Measurements from ENCODE around the gene PRM2.

PRM2 gene, protein sequence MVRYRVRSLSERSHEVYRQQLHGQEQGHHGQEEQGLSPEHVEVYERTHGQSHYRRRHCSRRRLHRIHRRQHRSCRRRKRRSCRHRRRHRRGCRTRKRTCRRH

DNA sequence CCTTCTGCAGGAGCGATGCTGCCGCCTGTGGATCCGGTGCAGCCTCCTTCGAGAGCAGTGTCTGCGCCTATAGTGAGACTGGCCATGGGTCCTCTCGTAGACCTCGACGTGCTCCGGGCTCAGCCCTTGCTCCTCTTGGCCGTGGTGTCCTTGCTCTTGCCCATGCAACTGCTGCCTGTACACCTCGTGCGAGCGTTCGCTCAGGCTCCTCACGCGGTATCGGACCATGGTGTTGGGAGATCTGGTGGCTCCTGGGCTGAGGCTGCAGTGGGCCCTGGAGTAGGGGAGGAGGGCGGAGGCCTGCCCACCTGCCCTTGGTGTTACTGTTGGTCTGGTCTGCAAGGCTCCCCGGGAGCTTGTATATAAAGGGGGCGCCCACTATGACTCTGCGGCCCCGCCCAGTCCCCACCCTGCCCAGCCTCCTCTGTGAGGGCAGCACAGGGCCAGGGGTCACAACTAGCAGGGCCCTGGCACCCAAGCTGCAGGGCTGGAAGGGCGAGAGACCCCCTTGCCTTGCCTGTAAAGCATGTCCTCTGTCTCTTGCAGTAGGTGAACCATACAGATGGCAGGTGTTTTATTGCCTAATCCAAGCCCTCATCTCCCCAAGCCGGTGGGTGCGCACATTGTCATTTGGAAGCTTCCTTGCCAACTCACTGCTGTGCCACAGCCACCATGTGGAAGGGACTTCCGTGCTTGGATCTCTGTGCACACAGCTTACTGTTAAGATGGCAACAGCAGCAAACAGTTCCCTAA is at the start of gene PRM2:
TSS of gene PRM2 (minus strand) at position 338 of the 753 bp plus-strand sequence. CDS start at position 228, 110 bp downstream.
- no peak for FAIRE-seq
- TF ChIP-seq POLR2A (IDR thresholded peaks at IDR 0.05; ENCODE audit: low read depth, low read length): no peak
- no peak for DNase-seq (ENCODE audit: insufficient read length, low spot score)

DNA sequence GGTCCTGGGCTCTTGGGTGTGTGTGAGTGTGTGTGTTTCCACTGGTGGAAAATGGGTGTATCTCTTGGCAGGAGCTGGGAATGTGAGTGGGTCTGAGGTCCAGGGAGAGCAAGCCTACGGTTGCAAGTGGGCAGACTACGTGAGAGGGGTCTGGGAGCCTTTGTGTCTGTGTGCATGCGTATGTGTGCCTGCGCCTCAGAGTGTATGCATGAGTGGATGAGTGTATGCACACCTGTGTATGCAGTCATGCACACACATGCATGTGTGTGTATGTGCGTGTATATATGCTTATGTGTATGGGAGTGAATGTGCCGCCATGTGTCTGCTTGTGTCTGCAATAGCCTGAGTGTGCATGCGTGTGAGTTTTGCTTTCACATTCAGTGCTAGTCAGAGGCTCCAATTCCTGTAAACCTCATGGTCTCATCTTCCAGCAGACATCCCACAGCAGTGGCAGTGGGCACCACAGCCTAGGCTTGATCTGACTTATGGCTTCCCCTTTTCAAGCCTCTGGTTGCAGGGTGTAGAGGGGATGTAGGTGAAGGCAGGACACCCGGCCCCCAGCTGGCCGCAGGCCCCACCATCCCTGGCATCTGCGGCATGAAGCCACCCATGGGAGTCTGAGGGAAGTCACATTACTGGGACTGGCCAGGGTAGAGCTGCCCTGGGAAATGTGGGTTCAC is 49.3 kb upstream of the PRM2 start:
- FAIRE-seq (no peak), DNase-seq (ENCODE audit: insufficient read length, low spot score) (no peak)
- no peak for TF ChIP-seq POLR2A (IDR thresholded peaks at IDR 0.05; ENCODE audit: low read depth, low read length)

DNA sequence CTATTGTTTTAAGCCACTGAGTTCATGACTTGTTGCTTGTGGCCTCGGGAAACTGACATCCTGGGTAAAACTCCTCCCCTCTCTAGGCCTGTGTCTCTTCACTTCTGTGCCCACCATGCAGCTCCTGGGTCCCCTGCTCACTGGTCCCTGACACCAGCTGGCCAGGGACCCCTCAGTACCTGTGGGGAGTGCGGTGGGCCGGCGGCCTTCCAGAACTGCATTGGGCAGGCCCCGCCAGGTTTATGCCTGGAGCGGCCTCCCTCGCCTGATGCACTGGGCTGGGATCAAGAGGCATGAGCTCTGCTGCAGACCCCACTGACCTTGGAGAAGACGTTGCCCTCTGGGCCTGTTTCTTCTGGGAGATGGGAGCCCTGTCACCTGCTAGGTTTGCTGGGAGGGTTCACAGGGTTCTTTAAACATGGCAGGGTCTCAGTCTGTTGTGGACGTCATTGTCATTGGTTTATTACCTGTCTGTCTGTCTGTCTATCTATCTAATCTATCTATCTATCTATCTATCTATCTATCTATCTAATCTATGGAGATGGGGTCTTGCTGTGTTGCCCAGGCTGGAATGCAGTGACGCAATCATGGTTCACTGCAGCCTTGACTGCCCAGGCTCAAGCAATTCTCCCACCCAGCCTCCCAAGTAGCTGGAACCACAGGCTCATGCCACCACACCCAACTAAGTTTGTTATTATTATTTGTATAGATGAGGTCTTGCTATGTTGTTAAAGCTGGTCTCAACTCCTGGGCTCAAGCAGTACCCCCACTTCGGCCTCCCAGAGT is 47.5 kb upstream of the PRM2 start:
- FAIRE-seq: no peak
- no peak for TF ChIP-seq POLR2A (IDR thresholded peaks at IDR 0.05; ENCODE audit: low read depth, low read length)
- DNase-seq (ENCODE audit: insufficient read length, low spot score): no peak

DNA sequence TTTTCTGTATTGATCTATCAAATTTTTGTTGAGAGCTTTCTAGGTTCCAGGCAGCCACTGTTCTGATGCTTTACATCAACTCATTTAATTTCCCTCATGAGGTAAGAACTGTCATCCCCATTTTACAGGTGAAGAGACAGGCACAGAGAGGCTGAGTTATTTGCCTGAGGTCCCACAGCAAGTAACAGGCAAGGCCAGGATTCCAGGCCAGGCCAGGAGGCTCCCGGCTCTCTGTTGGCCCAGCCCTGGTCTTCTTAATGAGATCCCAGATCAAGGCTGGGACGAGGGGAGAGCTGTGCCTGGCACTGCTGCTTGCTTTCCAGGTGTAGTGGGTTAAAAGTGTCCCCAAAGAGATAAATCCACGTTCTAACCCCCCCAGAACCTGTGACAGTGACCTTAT is 46.5 kb upstream of the PRM2 start:
- DNase-seq (ENCODE audit: insufficient read length, low spot score) (no peak), FAIRE-seq (no peak)

DNA sequence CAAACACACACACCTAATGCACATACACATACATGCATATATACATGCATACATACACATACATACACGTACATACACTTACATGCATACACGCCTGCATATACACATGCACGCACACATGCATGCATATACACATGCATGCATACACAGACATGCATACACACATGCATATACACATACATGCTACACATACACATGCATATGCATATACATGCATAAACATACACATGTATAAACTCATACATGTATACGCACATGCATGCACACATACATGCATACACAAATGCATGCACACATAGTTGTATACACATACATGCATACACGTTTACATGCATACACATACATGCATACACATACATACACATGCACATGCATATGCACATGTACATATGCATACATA is 45.4 kb upstream of the PRM2 start:
- no peak for TF ChIP-seq POLR2A (IDR thresholded peaks at IDR 0.05; ENCODE audit: low read depth, low read length)
- FAIRE-seq: no peak
- no peak for DNase-seq (ENCODE audit: insufficient read length, low spot score)

More for the DNA sequence above, 46.5 kb upstream of the PRM2 start:
- no peak for TF ChIP-seq POLR2A (IDR thresholded peaks at IDR 0.05; ENCODE audit: low read depth, low read length)

DNA sequence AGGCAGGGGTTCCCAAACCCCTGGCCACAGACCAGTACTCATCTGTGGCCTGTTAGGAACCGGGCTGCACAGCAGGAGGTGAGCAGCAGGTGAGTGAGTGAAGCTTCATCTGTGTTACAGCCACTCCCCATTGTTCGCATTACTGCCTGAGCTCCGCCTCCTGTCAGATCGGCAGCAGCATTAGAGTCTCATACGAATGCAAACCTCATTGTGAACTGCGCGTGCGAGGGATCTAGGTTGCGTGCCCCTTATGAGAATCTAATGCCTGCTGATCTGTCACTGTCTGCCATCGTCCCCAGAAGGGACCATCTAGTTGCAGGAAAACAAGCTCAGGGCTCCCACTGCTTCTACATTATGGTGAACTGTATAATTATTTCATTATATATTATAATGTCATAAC is 43.9 kb upstream of the PRM2 start:
- FAIRE-seq (no peak), DNase-seq (ENCODE audit: insufficient read length, low spot score) (no peak)
- no peak for TF ChIP-seq POLR2A (IDR thresholded peaks at IDR 0.05; ENCODE audit: low read depth, low read length)

DNA sequence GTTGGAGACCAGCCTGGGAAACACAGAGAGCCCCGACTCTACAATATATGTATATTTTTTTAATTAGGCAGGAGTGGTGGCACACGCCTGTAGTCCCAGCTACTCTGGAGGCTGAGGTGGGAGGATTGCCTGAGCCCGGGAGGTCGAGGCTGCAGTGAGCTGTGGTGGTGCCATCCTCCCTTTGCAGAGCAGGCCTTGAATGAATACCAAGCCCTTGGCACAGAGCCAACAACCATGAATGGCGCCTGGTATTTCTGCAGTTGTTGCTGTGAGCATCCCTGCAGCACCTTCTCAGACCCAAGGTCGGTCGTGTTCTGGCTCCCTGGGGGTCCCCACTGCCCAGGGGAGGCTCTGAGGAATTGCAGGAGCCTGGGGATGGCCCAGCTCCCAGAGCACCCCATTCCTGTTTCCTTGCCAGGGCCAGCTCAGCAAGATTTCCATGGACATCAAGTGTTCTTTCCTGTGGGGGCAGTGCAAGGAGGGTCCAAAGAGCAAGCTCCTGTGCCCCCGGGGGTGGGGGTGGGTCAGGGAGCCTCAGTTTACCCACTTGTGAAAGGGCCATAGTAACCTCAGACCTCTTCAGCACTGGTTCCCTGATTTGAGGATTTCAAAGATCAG is 43.4 kb upstream of the PRM2 start:
- no peak for FAIRE-seq
- TF ChIP-seq POLR2A (IDR thresholded peaks at IDR 0.05; ENCODE audit: low read depth, low read length): no peak
- DNase-seq (ENCODE audit: insufficient read length, low spot score): no peak

DNA sequence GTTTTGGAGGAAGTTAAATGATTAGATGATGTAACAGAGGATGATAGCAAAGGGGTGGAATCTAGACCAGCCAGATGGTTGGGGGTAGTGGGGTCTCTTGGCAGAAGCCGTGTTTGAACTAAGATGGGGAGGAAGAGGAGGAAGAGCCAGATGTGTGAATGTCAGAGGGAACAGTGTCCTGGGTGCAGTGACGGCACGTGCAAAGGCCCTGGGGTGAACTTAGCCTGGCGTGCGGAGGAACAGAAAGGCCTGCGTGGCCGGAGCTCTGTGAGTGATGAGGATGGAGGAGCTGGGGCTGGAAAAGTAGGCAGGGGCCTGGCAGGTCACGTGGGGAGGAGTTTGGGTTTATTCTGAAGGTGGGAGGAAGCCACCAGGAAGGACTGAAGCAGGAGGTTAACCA is 42.5 kb upstream of the PRM2 start:
- TF ChIP-seq POLR2A (IDR thresholded peaks at IDR 0.05; ENCODE audit: low read depth, low read length): no peak
- no peak for FAIRE-seq

DNA sequence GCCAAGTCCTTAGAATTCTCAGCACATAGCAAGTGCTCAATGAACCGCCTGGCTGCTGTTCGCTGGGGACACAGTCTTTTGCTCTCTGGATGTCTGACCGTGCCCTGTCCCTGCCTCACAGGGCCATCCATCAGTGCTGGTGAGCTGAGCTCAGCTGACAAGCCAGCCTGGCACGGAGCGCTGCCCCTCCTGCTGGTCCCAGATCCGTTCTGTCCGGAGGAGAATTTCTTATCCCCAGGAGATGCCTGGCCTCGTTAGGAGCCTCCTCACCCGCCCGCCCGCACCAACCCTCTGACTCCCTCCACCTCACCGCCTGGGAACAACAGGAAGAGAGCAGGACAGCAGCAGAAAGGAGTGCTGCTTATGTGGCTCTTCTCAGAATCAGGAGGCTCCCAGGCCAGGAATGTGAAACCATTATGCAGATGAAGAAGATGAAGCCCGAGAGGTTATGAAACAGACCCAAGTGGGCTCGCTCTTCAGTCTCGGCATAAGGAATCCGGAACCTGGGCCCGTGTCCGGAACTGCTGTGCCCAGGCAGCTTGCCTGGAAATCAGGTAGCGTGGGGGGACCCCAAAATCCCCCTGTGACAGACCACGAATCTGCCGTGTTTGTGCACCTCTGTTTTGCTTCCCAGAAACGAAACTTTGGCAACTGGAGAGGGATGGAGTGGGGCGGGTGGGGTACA is 40.2 kb upstream of the PRM2 start:
- DNase-seq (ENCODE audit: insufficient read length, low spot score) (no peak), FAIRE-seq (no peak)
- TF ChIP-seq POLR2A (IDR thresholded peaks at IDR 0.05; ENCODE audit: low read depth, low read length): no peak

More for the DNA sequence above, 42.5 kb upstream of the PRM2 start:
- no peak for DNase-seq (ENCODE audit: insufficient read length, low spot score)

DNA sequence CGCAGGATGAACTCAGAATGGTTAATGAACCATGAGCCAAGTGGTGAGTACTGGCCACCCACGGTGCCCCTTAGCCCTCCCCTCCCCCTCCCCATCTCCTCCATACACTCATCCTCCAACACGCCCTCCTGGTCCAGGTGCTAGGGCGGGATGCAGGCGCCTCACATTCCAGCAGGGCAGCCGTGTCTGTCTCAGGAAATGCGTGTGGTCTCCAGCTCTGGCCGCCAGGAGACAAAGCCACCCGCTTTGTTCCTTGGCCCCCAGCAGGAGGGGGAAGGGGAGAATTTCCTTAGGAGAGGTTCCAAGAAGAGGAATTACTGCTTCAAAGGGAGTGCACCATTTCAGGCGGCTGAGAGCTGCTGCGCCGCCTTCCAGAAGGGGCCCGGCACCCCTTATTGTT is 39.2 kb upstream of the PRM2 start:
- DNase-seq (ENCODE audit: insufficient read length, low spot score) (peak; percentile 47), FAIRE-seq (no peak)
- TF ChIP-seq POLR2A (IDR thresholded peaks at IDR 0.05; ENCODE audit: low read depth, low read length): no peak

DNA sequence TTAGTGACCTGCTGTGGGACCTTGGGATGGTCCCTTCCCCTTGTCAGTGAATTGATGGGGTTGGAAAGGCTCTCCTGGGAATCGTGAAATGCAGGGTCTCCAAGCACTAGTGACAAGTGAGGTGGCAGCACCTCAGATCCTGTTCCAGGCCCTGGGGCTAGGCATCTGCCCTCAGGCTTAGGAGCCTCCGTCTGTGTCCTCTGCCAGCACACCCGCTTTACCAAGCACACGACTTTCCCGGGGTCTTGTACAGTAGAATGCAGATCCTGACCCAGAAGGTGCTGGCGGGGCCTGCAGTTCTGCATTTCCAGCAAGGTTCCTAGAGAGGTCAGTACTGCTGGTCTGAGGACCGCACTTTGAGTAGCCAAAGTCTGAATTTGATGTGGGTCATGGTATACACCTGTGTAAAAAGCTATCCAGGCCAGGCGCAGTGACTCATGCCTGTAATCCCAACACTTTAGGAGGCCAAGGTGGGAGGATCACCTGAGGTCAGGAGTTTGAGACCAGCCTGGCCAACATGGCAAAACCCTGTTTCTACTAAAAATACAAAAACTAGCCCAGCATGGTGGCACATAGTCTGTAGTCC is 38.1 kb upstream of the PRM2 start:
- DNase-seq (ENCODE audit: insufficient read length, low spot score): no peak
- TF ChIP-seq POLR2A (IDR thresholded peaks at IDR 0.05; ENCODE audit: low read depth, low read length): no peak
- FAIRE-seq: no peak

DNA sequence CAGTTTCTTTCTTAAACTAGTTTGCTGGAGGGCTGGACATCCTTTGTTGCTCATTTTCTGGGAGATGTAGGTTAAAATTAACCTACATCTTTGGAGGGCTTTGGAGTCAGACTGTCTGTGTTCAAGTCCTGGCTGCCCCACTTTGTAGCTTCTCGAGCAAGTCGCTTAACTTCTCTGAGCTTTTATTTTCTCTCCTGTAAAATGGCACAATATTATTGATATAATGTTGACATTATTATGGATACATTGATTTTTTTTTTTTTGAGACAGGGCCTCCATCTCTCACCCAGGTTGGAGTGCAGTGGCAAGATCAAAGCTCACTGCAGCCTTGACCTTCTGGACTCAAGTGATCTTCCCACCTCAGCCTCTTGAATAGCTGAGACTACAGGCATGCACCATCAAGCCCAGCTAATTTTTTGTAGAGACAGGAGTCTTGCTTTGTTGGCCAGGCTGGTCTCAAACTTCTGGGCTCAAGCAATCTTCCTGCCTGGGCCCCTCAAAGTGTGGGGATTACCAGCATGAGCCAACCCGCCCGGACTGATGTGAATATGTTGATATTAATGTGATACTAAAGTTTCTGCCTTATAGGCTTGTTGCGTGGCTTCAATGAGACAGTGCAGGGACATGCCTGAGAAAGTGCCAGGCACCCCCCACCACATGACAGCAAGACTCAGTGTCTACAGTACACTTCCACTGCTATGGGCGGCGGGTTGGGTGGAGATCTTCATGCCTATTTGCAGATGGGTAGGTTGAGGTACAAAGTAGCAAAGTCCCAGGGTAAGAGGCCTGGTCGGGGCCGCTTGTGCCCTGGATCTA is 37.4 kb upstream of the PRM2 start:
- TF ChIP-seq POLR2A (IDR thresholded peaks at IDR 0.05; ENCODE audit: low read depth, low read length): no peak
- FAIRE-seq: no peak

More for the DNA sequence above, 37.4 kb upstream of the PRM2 start:
- DNase-seq (ENCODE audit: insufficient read length, low spot score): no peak
